Inflammatory macrophage treated with lipopolysaccharide for 1 hour (primary cell): Measurements from ENCODE around the gene RNF144A.
"Not testable (repeated sequence)": the region's sequence is repeated elsewhere in the genome, so short reads cannot be mapped to it uniquely, and the experiment has no call there.

ENCODE experiments used
- DNase-seq, 2 donors: peaks; one replicate each; pipeline ENCODE4 v3.0.0-alpha.2; 2020 to 2022

The RNF144A gene

GRCh38 chr2:6930923-6931647 lies 13.9 kb downstream of the RNF144A start:
- no peak for DNase-seq

- no peak for DNase-seq
These were observed 14.5 kb downstream of the RNF144A start for GRCh38 chr2:6931753-6932152.

- no peak for DNase-seq
These were observed 15.0 kb downstream of the RNF144A start for GRCh38 chr2:6932206-6932605.

- no peak for DNase-seq
These were observed 15.6 kb downstream of the RNF144A start for GRCh38 chr2:6932828-6933227.

GRCh38 chr2:6933911-6934310 lies 16.7 kb downstream of the RNF144A start:
- no peak for DNase-seq

- DNase-seq, result no peak
These were observed 17.1 kb downstream of the RNF144A start for GRCh38 chr2:6934345-6934744.

- DNase-seq, result peak; percentile 22 to 51
These were observed 17.8 kb downstream of the RNF144A start for GRCh38 chr2:6934758-6935651.

- not testable (repeated sequence) for DNase-seq
These were observed 18.4 kb downstream of the RNF144A start for GRCh38 chr2:6935652-6936020.

- no peak for DNase-seq
These were observed 19.9 kb downstream of the RNF144A start for GRCh38 chr2:6937157-6937556.

GRCh38 chr2:6937582-6937981 lies 20.4 kb downstream of the RNF144A start:
- no peak for DNase-seq

GRCh38 chr2:6939071-6939470 lies 21.9 kb downstream of the RNF144A start:
- DNase-seq, result no peak

- DNase-seq, result no peak
These were observed 23.6 kb downstream of the RNF144A start for GRCh38 chr2:6940820-6941219.

- DNase-seq, result no peak
These were observed 24.3 kb downstream of the RNF144A start for GRCh38 chr2:6941299-6942046.

GRCh38 chr2:6942848-6943247 lies 25.6 kb downstream of the RNF144A start:
- DNase-seq, result no peak

- no peak for DNase-seq
These were observed 26.3 kb downstream of the RNF144A start for GRCh38 chr2:6943523-6943922.

- no peak for DNase-seq
These were observed 26.8 kb downstream of the RNF144A start for GRCh38 chr2:6943971-6944370.

- no peak for DNase-seq
These were observed 27.3 kb downstream of the RNF144A start for GRCh38 chr2:6944555-6944954.

GRCh38 chr2:6945087-6945813 lies 28.0 kb downstream of the RNF144A start:
- DNase-seq, result peak; percentile 15 to 19

GRCh38 chr2:6945821-6946220 lies 28.6 kb downstream of the RNF144A start:
- no peak for DNase-seq

- peak; percentile 29 to 77 for DNase-seq
These were observed 29.5 kb downstream of the RNF144A start for GRCh38 chr2:6946722-6947121.

- DNase-seq, result no peak
These were observed 30.9 kb downstream of the RNF144A start for GRCh38 chr2:6947929-6948676.
